Measurements from ENCODE around the gene TNIK. TPM values are rescaled to one million over a fixed set of nuclear protein-coding genes. Genes with fewer than 3 reads are reported as not detected.
"Not testable (repeated sequence)": the region's sequence is repeated elsewhere in the genome, so short reads cannot be mapped to it uniquely, and the experiment has no call there.

TNIK gene
- total and polyA plus RNA-seq, 2 experiments from 2014 or later, result 14.6 to 34.3 TPM

GRCh38 chr3:171427771-171428320 lies 32.4 kb downstream of the TNIK start:
- H3K27ac ChIP-seq (ENCODE audit: low read depth), result peak overlapping the region; percentile 97
- H3K4me3 ChIP-seq, result peak overlapping the region; percentile 28; the same call in 1 of the 2 replicates
- DNase-seq (ENCODE audit: low spot score) (peak; percentile 39), ATAC-seq (peak; percentile 78)
- Mint-ChIP-seq H3K27ac (no peak overlapping the region), H3K36me3 (ENCODE audit: low read depth) (peaks cover 10% of the 10 kb centered on the region; the same call in 2 of the 3 replicates), H3K9me3 (peaks cover 3% of the 10 kb centered on the region; the same call in 1 of the 3 replicates), H3K4me3 (no peak overlapping the region), H3K27me3 (ENCODE audit: insufficient read depth, low read depth, poor library complexity) (no peaks in the 10 kb centered on the region), H3K4me1 (peaks cover 16% of the 10 kb centered on the region)
- H3K36me3 ChIP-seq (ENCODE audit: insufficient read depth), result no peaks in the 10 kb centered on the region
- H2AFZ ChIP-seq, result no peak overlapping the region
- peak overlapping the region; percentile 74 for H3K4me2 ChIP-seq
- no peaks in the 10 kb centered on the region for H3K9me2 ChIP-seq (ENCODE audit: insufficient read depth)
- H3F3A ChIP-seq (replicated peaks; ENCODE audit: low read depth), result peaks cover 9% of the 10 kb centered on the region
- no peaks in the 10 kb centered on the region for H4K20me1 ChIP-seq (replicated peaks; ENCODE audit: insufficient read depth)
- peak; percentile 75; the same call in 1 of the 2 replicates for TF ChIP-seq ZNF462 (CRISPR knock-in tag; IDR thresholded peaks at IDR 0.05)
- no peak for TF ChIP-seq ZNF114 (CRISPR knock-in tag; IDR thresholded peaks at IDR 0.05)
- peaks cover 54% of the 10 kb centered on the region for H3K4me1 ChIP-seq (ENCODE audit: insufficient read depth)
- peaks cover 61% of the 10 kb centered on the region for H3K79me2 ChIP-seq (replicated peaks; ENCODE audit: insufficient read depth)
- no peaks in the 10 kb centered on the region for H3K27me3 ChIP-seq (ENCODE audit: insufficient read depth)

- H2AFZ ChIP-seq; H3K4me3 Mint-ChIP-seq; H3K9me2 ChIP-seq (ENCODE audit: insufficient read depth); H3K4me3 ChIP-seq; H3K4me1 Mint-ChIP-seq; H3K36me3 ChIP-seq (ENCODE audit: insufficient read depth); H3K27me3 ChIP-seq (ENCODE audit: insufficient read depth); H3K27ac ChIP-seq (ENCODE audit: low read depth); H4K20me1 ChIP-seq (replicated peaks; ENCODE audit: insufficient read depth); H3K36me3 Mint-ChIP-seq (ENCODE audit: low read depth); H3K27ac Mint-ChIP-seq; H3K9me3 Mint-ChIP-seq; ATAC-seq; H3F3A ChIP-seq (replicated peaks; ENCODE audit: low read depth); H3K4me2 ChIP-seq; H3K27me3 Mint-ChIP-seq (ENCODE audit: insufficient read depth, low read depth, poor library complexity); DNase-seq (ENCODE audit: low spot score): not testable (repeated sequence)
- Histone ChIP-seq H3K4me1 (ENCODE audit: insufficient read depth) (peaks cover 24% of the 10 kb centered on the region), H3K79me2 (replicated peaks; ENCODE audit: insufficient read depth) (peaks cover 75% of the 10 kb centered on the region)
Measured at GRCh38 chr3:171424063-171424462, 36.1 kb downstream of the TNIK start.

GRCh38 chr3:171422855-171423254 lies 37.4 kb downstream of the TNIK start:
- not testable (repeated sequence) for H3K4me3 ChIP-seq; H2AFZ ChIP-seq; ATAC-seq; H3K4me3 Mint-ChIP-seq; H3K27ac Mint-ChIP-seq; H3F3A ChIP-seq (replicated peaks; ENCODE audit: low read depth); H3K27ac ChIP-seq (ENCODE audit: low read depth); H3K4me2 ChIP-seq; H3K27me3 Mint-ChIP-seq (ENCODE audit: insufficient read depth, low read depth, poor library complexity); H3K9me3 Mint-ChIP-seq; H3K9me2 ChIP-seq (ENCODE audit: insufficient read depth); H3K27me3 ChIP-seq (ENCODE audit: insufficient read depth); H3K4me1 Mint-ChIP-seq; DNase-seq (ENCODE audit: low spot score); H3K36me3 ChIP-seq (ENCODE audit: insufficient read depth); H4K20me1 ChIP-seq (replicated peaks; ENCODE audit: insufficient read depth)
- Histone ChIP-seq H3K79me2 (replicated peaks; ENCODE audit: insufficient read depth) (peaks cover 87% of the 10 kb centered on the region), H3K4me1 (ENCODE audit: insufficient read depth) (peaks cover 13% of the 10 kb centered on the region)
- H3K36me3 Mint-ChIP-seq (ENCODE audit: low read depth), result peaks cover 12% of the 10 kb centered on the region; the same call in 2 of the 3 replicates
